HCEC 1CT (cell line): Measurements from ENCODE around the gene INSYN2B.

Source experiments
- DNase-seq: peaks from one replicate; pipeline ENCODE4 v3.0.0-alpha.2; 2017

INSYN2B gene

DNA sequence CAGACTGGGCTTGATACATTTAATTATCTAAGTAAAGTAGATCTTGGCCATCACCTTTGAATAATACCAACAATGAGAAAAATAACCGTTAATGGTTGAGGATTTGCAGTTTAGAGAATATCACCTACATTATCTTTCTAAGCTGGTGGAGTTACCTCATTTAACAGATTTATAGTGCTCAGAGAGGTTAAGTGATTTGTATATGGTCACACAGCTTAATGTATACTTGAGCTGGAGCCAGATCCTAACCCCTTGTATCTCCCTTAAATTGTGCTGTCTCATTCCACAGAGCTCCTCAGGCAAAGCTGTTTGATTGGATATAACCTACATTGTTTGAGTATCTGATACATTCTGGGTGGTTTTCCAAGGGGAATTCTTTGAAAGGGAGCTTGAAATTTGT is 57.8 kb downstream of the INSYN2B start:
- DNase-seq, result no peak

DNA sequence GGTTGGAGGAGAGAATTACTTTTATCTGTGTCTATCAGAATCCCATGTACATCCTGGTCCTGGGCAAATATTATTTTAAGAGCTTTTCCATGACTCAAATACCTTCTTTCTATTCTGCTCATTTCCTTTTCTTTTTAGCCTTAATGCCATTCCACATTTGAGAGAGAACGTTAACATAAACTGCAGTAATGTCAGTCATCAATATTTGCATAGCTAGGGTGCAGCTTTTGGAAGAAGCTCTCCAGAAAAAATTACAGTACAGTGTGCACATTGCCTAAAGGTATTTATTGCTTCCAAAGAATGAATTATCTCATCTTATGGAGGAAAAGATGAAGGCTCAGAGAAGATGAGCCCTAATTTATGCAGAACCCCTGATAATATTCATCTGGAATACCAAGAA is 58.3 kb downstream of the INSYN2B start:
- DNase-seq, result no peak

DNA sequence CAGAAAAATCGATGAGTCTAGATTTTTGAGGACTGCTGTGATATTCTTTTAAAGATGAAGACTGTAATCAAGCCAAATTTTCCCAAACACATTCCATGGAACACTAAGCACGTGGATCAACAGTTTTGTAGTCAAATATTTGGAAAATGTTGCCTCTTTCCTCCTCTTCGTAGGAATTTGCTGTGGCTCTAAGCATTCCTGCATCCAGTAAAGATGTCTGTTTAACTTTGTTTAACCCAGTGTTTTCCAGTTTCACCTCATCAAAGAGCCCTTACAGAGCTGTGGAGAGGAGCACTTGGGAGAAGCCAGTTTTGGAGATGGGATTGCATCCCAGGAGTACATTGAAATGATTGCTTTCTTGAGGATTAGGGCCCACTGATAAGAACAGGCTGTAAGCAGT is 58.9 kb downstream of the INSYN2B start:
- DNase-seq, result no peak

DNA sequence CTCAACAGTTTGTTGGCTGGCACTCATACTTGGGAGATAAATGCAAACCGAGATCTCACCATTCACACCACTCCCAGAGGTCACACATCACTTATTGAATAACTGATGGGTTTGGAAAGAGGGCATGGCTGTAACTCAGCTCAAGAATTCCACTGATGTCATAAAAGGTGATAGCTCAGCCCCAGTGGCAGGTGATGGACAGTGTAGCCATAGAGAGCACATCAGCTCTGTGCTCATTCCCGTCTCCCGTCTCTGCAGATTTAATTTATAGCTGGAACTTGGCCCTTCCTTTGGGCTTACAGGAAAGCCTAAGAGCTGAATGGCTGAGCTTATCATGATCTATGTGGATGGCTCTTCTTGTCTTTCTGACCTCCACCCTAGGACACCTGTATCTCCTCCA is 59.8 kb downstream of the INSYN2B start:
- DNase-seq, result no peak

DNA sequence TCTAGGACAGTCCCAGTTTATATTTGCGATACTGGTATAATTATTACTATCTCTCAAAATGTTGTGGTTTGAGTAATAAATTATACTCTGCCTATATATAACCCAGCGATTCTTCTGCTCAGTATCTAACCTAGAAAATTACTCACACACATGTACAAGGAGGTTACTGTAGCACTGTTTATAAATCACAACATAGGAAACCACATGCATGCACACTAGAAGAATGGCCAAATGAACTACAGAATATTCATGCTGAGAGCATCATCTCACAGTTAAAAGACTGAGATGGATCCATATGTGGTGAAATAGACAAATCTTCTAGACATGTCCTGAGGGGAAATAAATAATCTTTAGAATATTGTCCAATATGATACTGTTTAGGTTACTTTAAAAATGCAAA is 62.1 kb downstream of the INSYN2B start:
- no peak for DNase-seq

DNA sequence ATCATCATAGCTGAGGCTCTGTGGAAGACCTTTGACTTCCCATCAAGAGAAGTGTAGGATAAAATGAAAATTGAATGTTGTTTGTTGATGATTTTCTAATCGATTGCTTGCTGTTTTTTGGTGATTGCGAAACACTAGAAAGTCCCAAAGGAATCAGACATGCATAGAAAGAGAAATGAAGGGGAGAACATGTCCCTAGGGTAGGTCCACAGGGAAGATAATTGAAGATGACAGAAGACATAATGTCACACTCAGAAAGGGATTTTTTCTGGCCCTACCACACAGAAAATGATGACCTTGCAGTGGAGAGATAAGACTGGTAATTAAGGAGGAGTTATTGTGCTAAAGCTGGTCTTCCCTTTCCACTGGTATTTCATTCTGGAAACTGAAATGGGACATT is 62.8 kb downstream of the INSYN2B start:
- DNase-seq, result no peak

DNA sequence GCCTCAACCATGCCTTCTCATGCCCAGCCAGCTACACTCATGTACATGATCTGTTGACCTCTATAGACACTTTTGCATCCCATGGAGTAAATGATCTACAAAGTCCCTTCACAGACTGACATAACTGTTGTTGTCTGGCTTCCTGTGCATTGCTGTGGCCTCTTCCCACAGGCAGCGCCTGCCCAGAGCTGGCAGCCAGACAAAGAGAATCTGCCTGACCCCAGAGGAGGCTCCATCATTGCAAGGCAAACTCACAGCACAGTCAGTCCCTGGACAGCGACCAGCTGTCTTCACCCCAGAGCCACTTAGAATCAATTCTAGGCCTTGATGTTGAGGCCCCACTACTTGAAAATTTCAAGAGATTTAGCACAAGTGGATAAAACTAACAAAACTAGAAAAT is 65.5 kb downstream of the INSYN2B start:
- DNase-seq, result peak; percentile 41

DNA sequence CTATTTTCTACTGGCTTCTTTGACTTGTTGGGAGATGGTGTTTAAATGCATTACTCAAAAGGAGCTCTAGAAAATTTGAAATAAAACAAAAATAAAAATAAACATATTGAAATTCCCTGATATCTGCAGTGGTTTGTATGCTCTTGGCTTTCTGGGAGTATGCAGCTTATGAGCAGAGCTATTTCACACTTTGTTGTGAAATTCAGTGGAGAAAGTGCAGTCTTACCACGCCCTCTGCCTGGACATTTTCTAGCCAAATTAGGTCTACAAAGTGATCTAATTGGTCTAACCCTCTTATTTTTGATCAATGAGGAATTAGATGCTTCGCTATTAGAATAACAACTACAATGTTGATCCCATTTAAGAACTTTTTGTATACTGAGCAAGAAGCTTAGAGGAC is 66.8 kb downstream of the INSYN2B start:
- DNase-seq, result no peak

DNA sequence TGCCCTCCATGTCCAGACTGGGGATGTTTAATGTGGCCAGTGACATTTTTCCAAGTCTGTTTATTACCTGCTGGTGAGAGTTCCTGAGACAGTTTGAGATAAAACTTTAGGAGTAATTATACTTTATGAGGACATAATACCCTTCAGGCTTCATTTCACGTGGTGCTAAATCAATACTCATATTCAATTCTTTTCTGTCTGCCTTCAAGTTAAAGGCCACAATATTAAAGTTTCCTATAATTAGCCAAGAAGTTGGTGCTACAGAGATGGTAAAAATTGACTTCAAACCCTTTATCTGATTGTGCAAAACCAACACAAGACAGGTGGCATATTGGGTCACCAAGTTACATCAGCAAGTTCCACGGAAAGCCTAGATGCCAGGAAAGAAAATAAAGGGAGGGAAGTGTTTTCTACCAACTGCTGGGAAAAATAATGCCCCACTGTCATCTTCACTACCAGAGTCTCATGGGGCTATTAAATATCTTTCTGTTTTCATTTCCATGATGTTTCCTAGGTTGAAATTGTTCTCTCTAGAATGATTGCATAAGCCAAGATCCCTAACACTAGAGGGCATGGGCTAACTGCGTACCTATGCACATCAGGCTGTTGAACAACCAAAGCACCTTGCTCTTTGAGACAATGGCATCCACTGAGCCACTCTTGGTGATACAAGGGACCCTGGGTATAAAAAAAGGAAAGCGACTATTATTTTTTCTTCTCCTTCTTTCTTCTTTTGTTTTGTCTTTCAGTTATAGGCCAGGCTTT is 68.7 kb downstream of the INSYN2B start:
- no peak for DNase-seq

DNA sequence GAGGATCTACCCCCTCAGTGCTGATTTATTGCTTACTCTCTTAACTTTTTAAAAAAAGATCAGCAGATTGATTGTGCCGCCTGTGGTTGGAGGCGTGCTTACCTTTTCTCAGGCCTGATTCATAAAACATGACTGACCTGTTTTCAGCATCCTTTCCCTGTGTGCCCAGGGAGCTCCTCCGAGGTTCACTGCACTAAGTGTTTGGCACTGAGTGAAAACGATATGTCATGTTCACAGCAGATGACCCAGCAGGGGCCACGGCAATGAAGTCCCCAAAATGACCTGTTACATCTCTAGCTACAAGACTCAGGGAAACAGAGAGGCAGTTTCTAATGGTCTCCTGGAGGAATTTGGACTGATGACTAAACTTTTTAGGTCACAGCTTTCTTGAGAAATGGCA is 69.9 kb downstream of the INSYN2B start:
- DNase-seq, result no peak

DNA sequence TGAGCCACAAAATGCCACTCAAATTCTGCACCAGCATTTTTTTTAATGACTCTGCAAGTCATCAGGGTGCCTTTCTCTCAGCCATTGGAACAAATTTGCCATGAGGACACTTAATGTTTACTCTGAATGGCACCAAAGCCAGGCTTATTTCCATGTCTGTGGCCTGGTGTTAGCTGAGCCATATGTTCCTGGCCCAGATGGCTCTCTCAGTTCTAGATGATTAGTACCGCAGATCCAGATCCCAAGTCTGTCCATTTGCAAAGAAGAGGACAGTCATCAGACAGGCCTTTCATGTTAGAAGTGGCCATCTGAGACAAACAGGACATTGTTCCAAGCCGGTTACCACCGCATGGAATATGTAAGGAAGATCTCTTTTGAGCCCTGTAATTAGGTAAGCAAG is 70.3 kb downstream of the INSYN2B start:
- DNase-seq, result no peak

DNA sequence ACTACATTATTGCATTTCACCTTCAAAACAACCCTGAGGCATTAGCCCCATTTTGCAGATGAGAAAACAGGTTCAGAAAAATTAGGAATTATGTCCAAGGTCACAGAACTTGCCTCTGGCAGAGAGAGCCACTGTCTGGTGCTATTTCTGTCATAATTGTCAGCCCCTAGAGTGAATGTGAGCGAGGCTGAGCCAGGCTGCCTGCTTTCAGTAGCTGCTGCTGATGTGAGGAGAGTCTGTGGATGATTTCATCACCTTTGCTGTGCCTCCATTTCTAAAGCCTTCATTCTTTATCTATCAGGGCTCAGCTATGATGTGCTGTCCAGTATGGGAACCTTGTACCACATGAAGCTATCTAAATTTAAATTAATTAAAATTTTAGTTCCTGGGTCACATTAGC is 71.4 kb downstream of the INSYN2B start:
- no peak for DNase-seq

DNA sequence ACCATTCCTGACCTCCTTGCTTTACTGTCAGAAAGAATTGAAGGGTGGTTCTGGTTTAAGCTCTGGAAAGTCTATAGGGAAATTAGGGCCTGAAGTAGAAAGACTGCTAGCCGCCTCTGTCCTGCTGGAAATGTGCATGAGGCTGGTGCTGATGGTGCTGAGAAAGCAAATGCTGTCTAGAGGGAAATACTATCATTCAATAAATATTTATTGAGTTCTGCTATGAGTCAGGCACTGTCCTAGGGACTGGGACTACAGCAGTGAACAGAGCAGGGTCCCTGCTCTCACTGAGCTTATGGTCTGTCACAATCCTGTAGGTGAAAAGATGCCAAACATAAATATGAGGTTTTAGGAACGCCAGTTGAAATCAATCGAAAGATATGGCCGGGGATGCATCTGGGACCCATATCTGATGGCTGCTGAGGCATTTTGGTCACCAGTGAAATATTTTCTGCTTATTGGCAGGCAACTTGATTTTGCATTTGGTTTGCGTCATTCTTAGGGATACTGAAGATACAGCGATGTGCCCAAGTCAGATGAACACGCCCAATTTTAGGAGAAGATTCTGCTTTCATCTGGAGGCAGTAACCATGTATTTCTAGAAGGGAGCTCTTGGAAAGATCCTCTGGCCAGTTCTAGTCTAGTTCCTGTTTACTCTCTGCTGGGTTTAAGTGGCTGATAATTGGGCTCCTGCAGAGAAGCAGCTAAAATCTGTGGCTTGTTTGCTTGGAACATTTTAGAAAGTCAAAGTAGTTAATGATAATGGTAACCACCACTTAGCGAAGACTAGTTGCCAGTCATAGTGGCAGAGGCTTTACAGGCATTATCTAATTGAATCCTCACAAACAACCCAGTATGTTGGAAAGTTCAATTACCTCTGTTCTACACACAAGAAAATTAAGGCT is 73.3 kb downstream of the INSYN2B start:
- no peak for DNase-seq

DNA sequence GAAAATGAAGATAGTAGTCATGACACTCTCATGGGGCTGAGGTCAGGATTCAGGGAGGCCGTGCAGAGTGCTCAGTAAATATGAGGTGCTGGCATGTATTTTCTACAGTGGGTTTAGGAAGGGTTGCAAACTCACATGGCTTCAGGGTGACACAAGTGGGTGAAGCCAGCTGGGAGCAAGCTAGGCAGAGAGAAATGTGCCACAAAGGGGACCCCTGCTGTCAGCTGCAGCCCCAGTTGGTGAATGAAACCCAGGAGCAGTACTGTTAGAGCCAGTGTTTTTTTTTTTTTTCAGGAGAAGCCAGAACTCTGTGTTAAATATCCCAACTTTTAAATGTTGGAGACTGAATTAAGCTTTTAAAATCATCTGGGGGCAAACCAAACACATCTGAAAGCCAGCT is 75.3 kb downstream of the INSYN2B start:
- no peak for DNase-seq

DNA sequence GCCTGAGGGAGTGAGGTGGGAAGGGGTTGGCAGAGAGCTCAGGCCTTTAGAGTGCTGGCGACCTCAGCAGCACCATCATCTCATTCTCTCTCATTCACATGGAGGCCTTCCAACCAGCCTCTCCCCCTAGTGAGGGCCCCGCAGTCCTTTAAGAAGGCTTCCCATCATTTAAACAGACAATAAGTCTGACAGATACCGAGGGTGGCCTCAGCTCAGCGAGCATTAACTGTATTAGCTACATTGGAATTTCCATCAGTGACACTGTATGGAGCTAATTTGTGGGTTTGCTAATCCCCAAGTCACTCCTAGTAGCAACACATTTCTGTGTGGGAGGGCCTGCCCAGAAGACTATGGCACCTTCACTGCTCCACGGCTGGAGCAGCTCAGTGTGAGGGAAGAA is 75.8 kb downstream of the INSYN2B start:
- DNase-seq, result no peak

DNA sequence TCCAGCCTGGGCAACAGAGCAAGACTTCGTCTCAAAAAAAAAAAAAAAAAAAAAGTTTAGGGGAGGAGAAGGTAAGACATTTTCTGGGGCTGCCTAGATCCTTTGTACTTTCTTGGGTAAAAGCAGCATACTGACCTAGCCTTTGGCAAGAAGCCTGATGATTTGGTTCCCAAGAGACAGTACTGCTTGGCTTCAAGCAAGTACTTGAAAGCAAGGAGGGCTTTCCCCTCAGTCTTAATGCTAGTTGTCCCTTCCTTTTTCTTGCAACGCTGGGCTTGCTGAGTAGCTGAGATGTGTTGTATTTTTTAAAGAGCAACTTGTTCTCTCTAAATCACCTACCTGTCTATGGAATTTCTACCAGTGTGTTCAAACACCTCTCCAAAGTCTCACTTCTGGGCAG is 76.2 kb downstream of the INSYN2B start:
- no peak for DNase-seq

DNA sequence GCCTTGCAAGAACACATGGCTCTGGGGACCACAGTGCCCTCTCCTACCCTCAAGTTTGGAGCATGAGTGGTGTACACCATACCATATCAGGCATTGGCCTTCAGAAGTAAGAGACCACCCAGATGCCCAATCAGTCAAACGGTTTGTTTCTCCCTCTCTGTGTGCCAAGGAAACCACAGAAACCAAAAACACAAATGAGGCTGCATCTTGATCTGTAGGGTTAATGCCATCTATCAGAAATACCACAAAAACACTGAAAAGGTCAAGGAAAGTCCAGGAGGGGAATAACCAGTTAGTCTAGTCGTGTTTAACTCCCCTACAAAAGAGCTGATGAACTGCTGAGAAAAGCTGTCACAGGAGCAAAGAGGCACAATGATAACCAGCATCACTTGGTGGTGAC is 78.4 kb downstream of the INSYN2B start:
- no peak for DNase-seq

DNA sequence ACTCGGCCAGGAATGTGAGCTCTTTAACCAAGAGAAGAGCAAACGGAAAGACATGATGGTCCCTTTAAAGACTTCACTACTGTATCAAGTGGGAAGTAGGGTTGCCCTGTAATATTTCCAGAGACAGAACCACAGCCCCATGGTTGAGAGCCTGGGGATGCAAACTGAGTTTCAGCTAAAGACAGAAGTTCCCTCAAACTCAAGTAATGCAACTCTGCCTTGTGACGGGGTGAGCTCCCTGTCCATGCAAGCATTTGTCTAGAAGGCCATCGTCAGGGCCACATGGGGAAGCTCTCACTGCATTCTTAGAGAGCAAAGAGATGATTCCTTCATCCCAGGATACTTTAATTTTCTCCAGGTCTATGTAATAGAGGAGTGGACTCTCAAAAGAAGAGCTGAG is 82.8 kb downstream of the INSYN2B start:
- DNase-seq, result no peak

DNA sequence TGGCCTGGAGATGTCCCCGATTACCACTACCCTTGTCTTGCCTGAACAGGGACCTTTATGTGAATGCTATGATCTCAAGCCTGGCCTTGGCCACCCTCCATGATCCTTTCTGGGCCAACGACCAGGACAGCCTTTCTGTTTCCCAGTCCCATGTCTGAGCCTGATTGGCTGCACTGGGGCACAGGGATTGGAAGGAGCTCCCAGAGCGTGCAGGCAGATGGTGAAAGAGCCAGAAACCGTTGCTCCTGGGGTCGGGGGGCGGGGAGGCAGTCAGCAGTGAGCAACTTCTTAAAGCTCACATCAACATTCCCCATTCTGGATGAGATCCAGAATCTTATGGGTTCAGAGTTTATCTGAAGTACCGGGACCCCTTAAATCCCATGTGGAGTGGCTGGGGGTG is 84.4 kb downstream of the INSYN2B start:
- no peak for DNase-seq

DNA sequence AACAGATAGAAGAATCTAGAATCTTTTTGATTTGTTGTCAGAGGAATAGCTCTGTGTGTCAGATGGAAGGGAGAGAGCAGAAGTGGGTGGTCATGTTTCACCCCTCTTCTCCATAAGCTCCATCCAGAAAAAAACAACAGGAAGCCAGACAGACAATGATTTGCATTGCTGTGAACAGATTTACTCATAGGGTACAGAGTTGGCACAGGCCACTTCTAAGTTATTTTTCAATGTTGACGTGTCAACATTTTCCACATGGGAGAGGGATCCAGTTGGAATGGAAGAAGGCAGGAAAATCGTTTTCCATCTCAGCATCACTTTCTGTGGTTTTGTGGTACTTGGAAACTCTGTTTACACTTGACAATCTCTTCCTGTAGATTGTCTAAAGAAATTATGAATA is 86.7 kb downstream of the INSYN2B start:
- peak; percentile 39 for DNase-seq

DNA sequence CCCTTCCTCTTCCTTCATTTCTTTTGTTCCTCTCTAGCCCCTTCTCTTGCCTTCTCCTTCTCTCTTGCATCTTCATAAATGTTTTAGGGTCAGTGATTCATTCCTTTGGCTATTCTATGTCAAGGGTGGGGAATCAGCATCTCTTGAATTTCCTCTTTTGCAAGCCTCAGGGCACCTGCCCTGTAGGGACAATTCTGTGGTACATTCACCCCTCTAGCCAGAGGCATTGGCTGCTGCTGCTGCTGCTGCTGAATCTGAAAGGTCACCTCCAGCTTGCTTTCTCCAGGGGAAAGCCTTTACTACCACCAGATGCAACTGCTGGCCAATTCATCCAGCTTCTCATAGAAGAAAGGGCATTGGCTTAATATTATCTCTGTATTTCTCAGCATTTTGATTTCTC is 87.3 kb downstream of the INSYN2B start:
- no peak for DNase-seq

DNA sequence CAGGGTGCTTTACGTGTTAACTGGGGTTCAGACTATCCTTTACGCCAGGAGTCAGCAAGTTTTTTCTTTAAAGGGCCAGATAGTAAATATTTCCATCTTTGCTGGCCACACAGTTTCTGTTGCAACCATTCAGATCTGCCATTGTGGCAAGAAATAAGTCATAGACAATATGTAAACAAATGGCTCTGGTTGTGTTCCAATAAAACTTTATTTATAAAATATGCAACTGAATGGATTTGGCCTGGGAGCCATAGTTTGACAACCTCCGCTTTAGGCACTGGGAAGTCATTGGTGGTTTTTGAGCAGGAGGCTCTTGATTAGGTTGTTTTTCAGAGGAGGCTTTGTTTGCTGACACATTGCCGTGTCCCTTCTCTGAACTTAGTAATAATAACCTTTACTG is 90.7 kb downstream of the INSYN2B start:
- DNase-seq, result no peak

DNA sequence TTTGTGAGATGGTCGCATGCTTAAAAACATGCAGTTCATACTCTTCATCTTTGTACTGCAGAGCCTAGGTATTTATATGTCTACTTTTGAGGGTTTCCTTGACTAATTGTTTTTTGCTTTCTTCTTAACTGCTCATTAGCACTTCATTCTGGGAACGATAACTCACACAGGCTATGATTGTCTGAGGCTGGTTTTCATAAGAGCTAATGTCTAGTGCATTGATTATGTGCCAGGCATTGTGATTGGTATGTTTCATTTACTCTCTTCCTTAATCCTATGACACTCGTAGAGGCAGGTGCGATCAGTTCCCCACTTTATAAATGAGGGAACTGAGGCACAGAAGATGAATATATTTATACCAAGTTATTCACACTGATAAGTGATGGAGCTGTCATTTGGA is 93.6 kb downstream of the INSYN2B start:
- DNase-seq, result no peak

DNA sequence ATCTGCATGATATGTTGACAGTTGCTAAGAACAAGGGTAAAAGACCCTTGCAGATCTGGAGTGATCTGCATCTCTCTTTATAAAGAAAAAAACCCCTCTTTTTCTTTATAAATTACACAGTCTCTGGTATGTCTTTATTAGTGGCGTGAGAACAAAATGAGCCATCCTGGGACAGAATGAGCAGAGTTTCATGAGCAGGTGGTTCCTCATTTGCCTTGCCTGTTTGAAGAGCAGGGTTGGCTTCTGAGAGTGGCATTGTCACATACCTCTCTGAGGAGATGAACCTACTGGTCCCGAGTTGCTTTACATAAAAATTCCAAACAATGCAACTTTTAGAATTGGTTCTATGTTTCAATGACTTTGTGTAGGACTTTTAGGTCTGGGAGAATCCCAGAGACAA is 94.3 kb downstream of the INSYN2B start:
- no peak for DNase-seq
